WTC11 (cell line): Measurements from ENCODE around the gene CHN1. TPM values are rescaled to one million over a fixed set of nuclear protein-coding genes. Genes with fewer than 3 reads are reported as not detected.

Experiments
- ATAC-seq: fragments of 200-7000 bp; cut with Tn5 transposase; 2 replicates; pipeline ENCODE4 v1.10.0; 2021; ENCODE audit warnings: mild to moderate bottlenecking, moderate library complexity
- CTCF ChIA-PET: fragments of 300-600 bp; sonication (Branson Sonifier 250); formaldehyde crosslinking; loops from one replicate; lab custom pipeline; 2021; ENCODE audit warnings: antibody characterized with exemption; lab: Charles Lee
- POLR2A ChIA-PET: fragments of 350-600 bp; sonication (Branson Sonifier 250); formaldehyde crosslinking; loops from one replicate; lab custom pipeline; 2021; ENCODE audit warnings: antibody characterized with exemption; lab: Charles Lee
- DNase-seq: peaks from one replicate; pipeline ENCODE4 v3.0.0; 2021; ENCODE audit warnings: low spot score
- H3K27ac Mint-ChIP-seq: 2 replicates; pipeline ENCODE4 v1.8.0; 2021; ENCODE audit warnings: mixed read lengths
- H3K27me3 Mint-ChIP-seq: 2 replicates; pipeline ENCODE4 v1.8.0; 2021; ENCODE audit warnings: low read depth, mild to moderate bottlenecking, moderate library complexity, mixed read lengths
- H3K36me3 Mint-ChIP-seq: 2 replicates; pipeline ENCODE4 v1.8.0; 2021; ENCODE audit warnings: mixed read lengths
- H3K4me1 Mint-ChIP-seq: 2 replicates; pipeline ENCODE4 v1.8.0; 2022; ENCODE audit warnings: mixed read lengths
- H3K4me3 Mint-ChIP-seq: 2 replicates; pipeline ENCODE4 v1.8.0; 2021; ENCODE audit warnings: mild to moderate bottlenecking, moderate library complexity, mixed read lengths
- H3K9me3 Mint-ChIP-seq: 2 replicates; pipeline ENCODE4 v1.8.0; 2021; ENCODE audit warnings: mixed read lengths
- ESRRA ChIP-seq: sonication (generic); formaldehyde crosslinking; IDR thresholded peaks from 2 replicates; pipeline ENCODE4 v1.8.1; 2022; ENCODE audit warnings: mild to moderate bottlenecking, missing genetic modification reagents, borderline replicate concordance
- FOXK1 ChIP-seq: sonication (generic); formaldehyde crosslinking; IDR thresholded peaks from 2 replicates; pipeline ENCODE4 v1.8.0; 2022; ENCODE audit warnings: mild to moderate bottlenecking, moderate library complexity, missing genetic modification reagents
- GRHL2 ChIP-seq: fragments of 250-450 bp; sonication (Bioruptor Pico); IDR thresholded peaks from 2 replicates; pipeline ENCODE4 v1.8.0; 2022; ENCODE audit warnings: mild to moderate bottlenecking, moderate library complexity; ENCODE audit not compliant: insufficient replicate concordance, severe bottlenecking
- IRF2 ChIP-seq: sonication (generic); formaldehyde crosslinking; IDR thresholded peaks from 2 replicates; pipeline ENCODE4 v1.8.0; 2022; ENCODE audit warnings: low read depth, missing genetic modification reagents, borderline replicate concordance
- MXD4 ChIP-seq: fragments of 250-450 bp; sonication (Bioruptor Pico); IDR thresholded peaks from 2 replicates; pipeline ENCODE4 v1.8.0; 2021; ENCODE audit warnings: mild to moderate bottlenecking, moderate library complexity, borderline replicate concordance
- OVOL2 ChIP-seq: fragments of 250-450 bp; sonication (Bioruptor Pico); IDR thresholded peaks from 2 replicates; pipeline ENCODE4 v1.9.0; 2021; ENCODE audit warnings: mild to moderate bottlenecking, borderline replicate concordance
- PRRX2 ChIP-seq: fragments of 250-450 bp; sonication (Bioruptor Pico); IDR thresholded peaks from 2 replicates; pipeline ENCODE4 v1.8.0; 2021; ENCODE audit warnings: mild to moderate bottlenecking
- RORB ChIP-seq: fragments of 250-450 bp; sonication (Bioruptor Pico); IDR thresholded peaks from 2 replicates; pipeline ENCODE4 v1.9.0; 2021; ENCODE audit warnings: mild to moderate bottlenecking
- SMAD3 ChIP-seq: sonication (generic); formaldehyde crosslinking; IDR thresholded peaks from 2 replicates; pipeline ENCODE4 v1.8.0; 2022; ENCODE audit warnings: missing genetic modification reagents, mild to moderate bottlenecking, borderline replicate concordance
- SP1 ChIP-seq: sonication (generic); formaldehyde crosslinking; conservative IDR thresholded peaks from 2 replicates; pipeline ENCODE4 v1.8.1; 2022; ENCODE audit warnings: missing genetic modification reagents
- TCF7 ChIP-seq: sonication (generic); formaldehyde crosslinking; IDR thresholded peaks from 2 replicates; pipeline ENCODE4 v1.8.0; 2022; ENCODE audit warnings: mild to moderate bottlenecking, low read depth, missing genetic modification reagents, moderate library complexity
- TEAD1 ChIP-seq: sonication (generic); formaldehyde crosslinking; IDR thresholded peaks from 2 replicates; pipeline ENCODE4 v1.8.0; 2022; ENCODE audit warnings: mild to moderate bottlenecking, missing genetic modification reagents
- ZNF121 ChIP-seq: sonication (generic); formaldehyde crosslinking; IDR thresholded peaks from 2 replicates; pipeline ENCODE4 v1.8.0; 2023; ENCODE audit warnings: missing genetic modification reagents
- ZNF138 ChIP-seq: sonication (generic); formaldehyde crosslinking; conservative IDR thresholded peaks from 2 replicates; pipeline ENCODE4 v1.8.1; 2022; ENCODE audit warnings: mild to moderate bottlenecking, moderate library complexity, missing genetic modification reagents
- ZNF263 ChIP-seq: sonication (generic); formaldehyde crosslinking; IDR thresholded peaks from 2 replicates; pipeline ENCODE4 v1.8.1; 2022; ENCODE audit warnings: low read depth, mild to moderate bottlenecking, moderate library complexity, missing genetic modification reagents
- total RNA-seq: library from RNA; stranded (reverse); gene quantifications from 3 replicates; pipeline ENCODE4 v1.2.3, GENCODE V29; 2021
- TF ChIP-seq, protein P1 (sequence below): fragments of 250-450 bp; sonication (Bioruptor Pico); IDR thresholded peaks from 2 replicates; pipeline ENCODE4 v1.9.0; 2021; ENCODE audit warnings: mild to moderate bottlenecking, borderline replicate concordance
- TF ChIP-seq, protein P2 (sequence below): fragments of 250-450 bp; sonication (Bioruptor Pico); IDR thresholded peaks from 2 replicates; pipeline ENCODE4 v1.9.0; 2021; ENCODE audit warnings: mild to moderate bottlenecking
- TF ChIP-seq, protein P3 (sequence below): sonication (generic); formaldehyde crosslinking; IDR thresholded peaks from 2 replicates; pipeline ENCODE4 v1.8.0; 2022; ENCODE audit warnings: mild to moderate bottlenecking, missing genetic modification reagents
- TF ChIP-seq, protein P4 (sequence below): sonication (generic); formaldehyde crosslinking; IDR thresholded peaks from 2 replicates; pipeline ENCODE4 v1.8.1; 2022; ENCODE audit warnings: mild to moderate bottlenecking, missing genetic modification reagents, moderate library complexity, borderline replicate concordance
- TF ChIP-seq, protein P5 (sequence below): fragments of 250-450 bp; sonication (Bioruptor Pico); IDR thresholded peaks from 2 replicates; pipeline ENCODE4 v2.1.2; 2022; ENCODE audit warnings: mild to moderate bottlenecking, moderate library complexity
- TF ChIP-seq, protein P6 (sequence below): sonication (generic); formaldehyde crosslinking; IDR thresholded peaks from 2 replicates; pipeline ENCODE4 v1.8.0; 2022; ENCODE audit warnings: missing genetic modification reagents
- TF ChIP-seq, protein P7 (sequence below): sonication (generic); formaldehyde crosslinking; IDR thresholded peaks from 2 replicates; pipeline ENCODE4 v1.8.1; 2023; ENCODE audit warnings: mild to moderate bottlenecking, missing genetic modification reagents, moderate library complexity

CHN1 gene
- total RNA-seq, 1 experiment from 2014 or later = 30.0 TPM

DNA sequence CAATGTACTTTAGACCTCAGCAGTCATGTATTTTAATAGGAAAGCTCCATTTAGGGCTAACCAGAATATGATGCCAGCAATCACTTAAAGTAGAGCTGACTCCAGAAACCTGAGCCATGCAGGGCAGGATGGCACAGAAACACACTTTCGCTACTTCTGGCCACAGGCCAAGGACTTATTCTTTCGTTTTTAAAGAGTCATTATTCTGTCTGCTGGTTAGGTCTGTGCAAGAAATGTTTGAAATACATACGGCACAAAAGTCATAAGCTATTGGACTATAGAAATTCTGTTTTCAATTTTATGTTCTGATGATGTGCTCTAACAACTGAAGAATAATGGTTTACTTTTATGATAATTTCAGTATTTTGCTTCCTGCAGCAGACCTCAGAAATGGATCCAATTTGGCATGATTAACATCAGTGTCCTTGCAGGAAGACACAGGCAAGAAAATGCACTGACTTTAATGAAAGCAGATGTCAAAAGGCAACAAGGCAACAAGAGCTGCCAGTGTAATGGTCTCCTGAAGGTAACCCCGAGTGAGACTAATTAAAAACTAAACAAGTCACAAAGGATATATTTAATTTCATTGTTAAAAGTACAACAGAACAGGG, 126.5 kb downstream of the CHN1 start:
- peaks cover 51% of the 10 kb centered on the region for H3K4me1 Mint-ChIP-seq
- ATAC-seq (no peak), DNase-seq (no peak)
- no peak overlapping the region for H3K4me3 Mint-ChIP-seq
- ChIA-PET CTCF (interaction anchor here (0.7 to 1.2 kb wide), 2 partner anchors 10 to 108 kb away, joined by 3 read pairs; no protein-coding TSS in a partner anchor), POLR2A (interaction anchor here (0.6 kb wide), 1 partner anchor 408 kb away, joined by 3 read pairs; no protein-coding TSS in a partner anchor)
- H3K27me3 Mint-ChIP-seq = no peaks in the 10 kb centered on the region
- no peaks in the 10 kb centered on the region for H3K9me3 Mint-ChIP-seq
- TF ChIP-seq GRHL2 = no peak
- TF ChIP-seq, protein P1, sequence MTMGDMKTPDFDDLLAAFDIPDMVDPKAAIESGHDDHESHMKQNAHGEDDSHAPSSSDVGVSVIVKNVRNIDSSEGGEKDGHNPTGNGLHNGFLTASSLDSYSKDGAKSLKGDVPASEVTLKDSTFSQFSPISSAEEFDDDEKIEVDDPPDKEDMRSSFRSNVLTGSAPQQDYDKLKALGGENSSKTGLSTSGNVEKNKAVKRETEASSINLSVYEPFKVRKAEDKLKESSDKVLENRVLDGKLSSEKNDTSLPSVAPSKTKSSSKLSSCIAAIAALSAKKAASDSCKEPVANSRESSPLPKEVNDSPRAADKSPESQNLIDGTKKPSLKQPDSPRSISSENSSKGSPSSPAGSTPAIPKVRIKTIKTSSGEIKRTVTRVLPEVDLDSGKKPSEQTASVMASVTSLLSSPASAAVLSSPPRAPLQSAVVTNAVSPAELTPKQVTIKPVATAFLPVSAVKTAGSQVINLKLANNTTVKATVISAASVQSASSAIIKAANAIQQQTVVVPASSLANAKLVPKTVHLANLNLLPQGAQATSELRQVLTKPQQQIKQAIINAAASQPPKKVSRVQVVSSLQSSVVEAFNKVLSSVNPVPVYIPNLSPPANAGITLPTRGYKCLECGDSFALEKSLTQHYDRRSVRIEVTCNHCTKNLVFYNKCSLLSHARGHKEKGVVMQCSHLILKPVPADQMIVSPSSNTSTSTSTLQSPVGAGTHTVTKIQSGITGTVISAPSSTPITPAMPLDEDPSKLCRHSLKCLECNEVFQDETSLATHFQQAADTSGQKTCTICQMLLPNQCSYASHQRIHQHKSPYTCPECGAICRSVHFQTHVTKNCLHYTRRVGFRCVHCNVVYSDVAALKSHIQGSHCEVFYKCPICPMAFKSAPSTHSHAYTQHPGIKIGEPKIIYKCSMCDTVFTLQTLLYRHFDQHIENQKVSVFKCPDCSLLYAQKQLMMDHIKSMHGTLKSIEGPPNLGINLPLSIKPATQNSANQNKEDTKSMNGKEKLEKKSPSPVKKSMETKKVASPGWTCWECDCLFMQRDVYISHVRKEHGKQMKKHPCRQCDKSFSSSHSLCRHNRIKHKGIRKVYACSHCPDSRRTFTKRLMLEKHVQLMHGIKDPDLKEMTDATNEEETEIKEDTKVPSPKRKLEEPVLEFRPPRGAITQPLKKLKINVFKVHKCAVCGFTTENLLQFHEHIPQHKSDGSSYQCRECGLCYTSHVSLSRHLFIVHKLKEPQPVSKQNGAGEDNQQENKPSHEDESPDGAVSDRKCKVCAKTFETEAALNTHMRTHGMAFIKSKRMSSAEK (CRISPR knock-in tag) = no peak
- TF ChIP-seq, protein P2, sequence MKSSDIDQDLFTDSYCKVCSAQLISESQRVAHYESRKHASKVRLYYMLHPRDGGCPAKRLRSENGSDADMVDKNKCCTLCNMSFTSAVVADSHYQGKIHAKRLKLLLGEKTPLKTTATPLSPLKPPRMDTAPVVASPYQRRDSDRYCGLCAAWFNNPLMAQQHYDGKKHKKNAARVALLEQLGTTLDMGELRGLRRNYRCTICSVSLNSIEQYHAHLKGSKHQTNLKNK (CRISPR knock-in tag) = no peak
- TF ChIP-seq FOXK1 = no peak
- TF ChIP-seq RORB (CRISPR knock-in tag) = no peak
- no peak for TF ChIP-seq TCF7 (CRISPR knock-in tag)
- TF ChIP-seq OVOL2 = no peak
- no peak for TF ChIP-seq SP1 (CRISPR knock-in tag)
- TF ChIP-seq TEAD1 = no peak
- TF ChIP-seq, protein P3, sequence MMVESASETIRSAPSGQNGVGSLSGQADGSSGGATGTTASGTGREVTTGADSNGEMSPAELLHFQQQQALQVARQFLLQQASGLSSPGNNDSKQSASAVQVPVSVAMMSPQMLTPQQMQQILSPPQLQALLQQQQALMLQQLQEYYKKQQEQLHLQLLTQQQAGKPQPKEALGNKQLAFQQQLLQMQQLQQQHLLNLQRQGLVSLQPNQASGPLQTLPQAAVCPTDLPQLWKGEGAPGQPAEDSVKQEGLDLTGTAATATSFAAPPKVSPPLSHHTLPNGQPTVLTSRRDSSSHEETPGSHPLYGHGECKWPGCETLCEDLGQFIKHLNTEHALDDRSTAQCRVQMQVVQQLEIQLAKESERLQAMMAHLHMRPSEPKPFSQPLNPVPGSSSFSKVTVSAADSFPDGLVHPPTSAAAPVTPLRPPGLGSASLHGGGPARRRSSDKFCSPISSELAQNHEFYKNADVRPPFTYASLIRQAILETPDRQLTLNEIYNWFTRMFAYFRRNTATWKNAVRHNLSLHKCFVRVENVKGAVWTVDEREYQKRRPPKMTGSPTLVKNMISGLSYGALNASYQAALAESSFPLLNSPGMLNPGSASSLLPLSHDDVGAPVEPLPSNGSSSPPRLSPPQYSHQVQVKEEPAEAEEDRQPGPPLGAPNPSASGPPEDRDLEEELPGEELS (CRISPR knock-in tag) = no peak
- TF ChIP-seq ZNF138 (CRISPR knock-in tag) = no peak
- TF ChIP-seq ZNF121 (CRISPR knock-in tag) = no peak
- TF ChIP-seq, protein P4, sequence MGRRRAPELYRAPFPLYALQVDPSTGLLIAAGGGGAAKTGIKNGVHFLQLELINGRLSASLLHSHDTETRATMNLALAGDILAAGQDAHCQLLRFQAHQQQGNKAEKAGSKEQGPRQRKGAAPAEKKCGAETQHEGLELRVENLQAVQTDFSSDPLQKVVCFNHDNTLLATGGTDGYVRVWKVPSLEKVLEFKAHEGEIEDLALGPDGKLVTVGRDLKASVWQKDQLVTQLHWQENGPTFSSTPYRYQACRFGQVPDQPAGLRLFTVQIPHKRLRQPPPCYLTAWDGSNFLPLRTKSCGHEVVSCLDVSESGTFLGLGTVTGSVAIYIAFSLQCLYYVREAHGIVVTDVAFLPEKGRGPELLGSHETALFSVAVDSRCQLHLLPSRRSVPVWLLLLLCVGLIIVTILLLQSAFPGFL (CRISPR knock-in tag) = no peak
- TF ChIP-seq SMAD3 = no peak
- no peak for TF ChIP-seq MXD4
- no peak for TF ChIP-seq IRF2 (CRISPR knock-in tag)
- TF ChIP-seq PRRX2 = no peak
- TF ChIP-seq ESRRA (CRISPR knock-in tag) = no peak
- H3K27ac Mint-ChIP-seq = peak overlapping the region; percentile 73; the same call in 1 of the 2 replicates
- no peaks in the 10 kb centered on the region; the same call in 1 of the 2 replicates for H3K36me3 Mint-ChIP-seq

DNA sequence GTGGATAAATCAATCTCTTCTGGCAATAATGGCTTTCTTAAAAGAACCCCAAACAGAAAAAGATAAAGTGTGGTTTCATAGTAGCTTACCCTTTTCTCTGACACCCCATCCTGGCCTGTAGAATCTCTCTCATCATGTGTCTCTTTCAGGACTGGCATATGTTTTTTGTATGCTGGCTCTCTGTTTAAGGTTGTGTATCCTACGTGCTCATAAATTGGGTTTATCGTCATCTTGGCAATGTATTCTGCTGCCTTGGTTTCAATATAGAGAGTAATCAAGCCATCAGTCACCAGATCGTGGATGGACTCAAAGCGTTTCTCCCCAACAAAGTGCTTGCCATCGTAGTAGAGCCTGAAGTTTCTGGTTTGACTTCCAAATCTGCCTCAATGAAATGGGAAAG, 127.4 kb downstream of the CHN1 start:
- no peak for DNase-seq
- Mint-ChIP-seq H3K27ac (peak overlapping the region; percentile 19; the same call in 1 of the 2 replicates), H3K4me1 (peaks cover 51% of the 10 kb centered on the region), H3K27me3 (no peaks in the 10 kb centered on the region), H3K36me3 (no peaks in the 10 kb centered on the region), H3K9me3 (no peaks in the 10 kb centered on the region), H3K4me3 (no peak overlapping the region)
- ATAC-seq = no peak
- ChIA-PET POLR2A (no interaction called here), CTCF (interaction anchor here (0.7 to 1.2 kb wide), 3 partner anchors 11 to 109 kb away, joined by 3 to 4 read pairs (median 3); no protein-coding TSS in a partner anchor)
- TF ChIP-seq, protein P5, sequence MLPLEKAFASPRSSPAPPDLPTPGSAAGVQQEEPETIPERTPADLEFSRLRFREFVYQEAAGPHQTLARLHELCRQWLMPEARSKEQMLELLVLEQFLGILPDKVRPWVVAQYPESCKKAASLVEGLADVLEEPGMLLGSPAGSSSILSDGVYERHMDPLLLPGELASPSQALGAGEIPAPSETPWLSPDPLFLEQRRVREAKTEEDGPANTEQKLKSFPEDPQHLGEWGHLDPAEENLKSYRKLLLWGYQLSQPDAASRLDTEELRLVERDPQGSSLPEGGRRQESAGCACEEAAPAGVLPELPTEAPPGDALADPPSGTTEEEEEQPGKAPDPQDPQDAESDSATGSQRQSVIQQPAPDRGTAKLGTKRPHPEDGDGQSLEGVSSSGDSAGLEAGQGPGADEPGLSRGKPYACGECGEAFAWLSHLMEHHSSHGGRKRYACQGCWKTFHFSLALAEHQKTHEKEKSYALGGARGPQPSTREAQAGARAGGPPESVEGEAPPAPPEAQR = no peak
- TF ChIP-seq, protein P6, sequence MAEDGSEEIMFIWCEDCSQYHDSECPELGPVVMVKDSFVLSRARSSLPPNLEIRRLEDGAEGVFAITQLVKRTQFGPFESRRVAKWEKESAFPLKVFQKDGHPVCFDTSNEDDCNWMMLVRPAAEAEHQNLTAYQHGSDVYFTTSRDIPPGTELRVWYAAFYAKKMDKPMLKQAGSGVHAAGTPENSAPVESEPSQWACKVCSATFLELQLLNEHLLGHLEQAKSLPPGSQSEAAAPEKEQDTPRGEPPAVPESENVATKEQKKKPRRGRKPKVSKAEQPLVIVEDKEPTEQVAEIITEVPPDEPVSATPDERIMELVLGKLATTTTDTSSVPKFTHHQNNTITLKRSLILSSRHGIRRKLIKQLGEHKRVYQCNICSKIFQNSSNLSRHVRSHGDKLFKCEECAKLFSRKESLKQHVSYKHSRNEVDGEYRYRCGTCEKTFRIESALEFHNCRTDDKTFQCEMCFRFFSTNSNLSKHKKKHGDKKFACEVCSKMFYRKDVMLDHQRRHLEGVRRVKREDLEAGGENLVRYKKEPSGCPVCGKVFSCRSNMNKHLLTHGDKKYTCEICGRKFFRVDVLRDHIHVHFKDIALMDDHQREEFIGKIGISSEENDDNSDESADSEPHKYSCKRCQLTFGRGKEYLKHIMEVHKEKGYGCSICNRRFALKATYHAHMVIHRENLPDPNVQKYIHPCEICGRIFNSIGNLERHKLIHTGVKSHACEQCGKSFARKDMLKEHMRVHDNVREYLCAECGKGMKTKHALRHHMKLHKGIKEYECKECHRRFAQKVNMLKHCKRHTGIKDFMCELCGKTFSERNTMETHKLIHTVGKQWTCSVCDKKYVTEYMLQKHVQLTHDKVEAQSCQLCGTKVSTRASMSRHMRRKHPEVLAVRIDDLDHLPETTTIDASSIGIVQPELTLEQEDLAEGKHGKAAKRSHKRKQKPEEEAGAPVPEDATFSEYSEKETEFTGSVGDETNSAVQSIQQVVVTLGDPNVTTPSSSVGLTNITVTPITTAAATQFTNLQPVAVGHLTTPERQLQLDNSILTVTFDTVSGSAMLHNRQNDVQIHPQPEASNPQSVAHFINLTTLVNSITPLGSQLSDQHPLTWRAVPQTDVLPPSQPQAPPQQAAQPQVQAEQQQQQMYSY (CRISPR knock-in tag) = no peak
- no peak for TF ChIP-seq ZNF263
- TF ChIP-seq, protein P7, sequence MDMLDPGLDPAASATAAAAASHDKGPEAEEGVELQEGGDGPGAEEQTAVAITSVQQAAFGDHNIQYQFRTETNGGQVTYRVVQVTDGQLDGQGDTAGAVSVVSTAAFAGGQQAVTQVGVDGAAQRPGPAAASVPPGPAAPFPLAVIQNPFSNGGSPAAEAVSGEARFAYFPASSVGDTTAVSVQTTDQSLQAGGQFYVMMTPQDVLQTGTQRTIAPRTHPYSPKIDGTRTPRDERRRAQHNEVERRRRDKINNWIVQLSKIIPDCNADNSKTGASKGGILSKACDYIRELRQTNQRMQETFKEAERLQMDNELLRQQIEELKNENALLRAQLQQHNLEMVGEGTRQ (CRISPR knock-in tag) = no peak
